SK-N-SH (cell line): ENCODE data around the gene RPS6KA5. TPM values are rescaled to one million over a fixed set of nuclear protein-coding genes. Genes with fewer than 3 reads are reported as not detected.

Source experiments
- CTCF ChIA-PET: fragments of 300-600, 350-600 bp; formaldehyde crosslinking; extraction: SDS; loops from one replicate; lab custom pipeline; 2021; lab: Yijun Ruan, JAX
- POLR2A ChIA-PET: fragments of 350-600 bp; sonication (Branson Sonifier 250); formaldehyde crosslinking; extraction: SDS; loops from one replicate; lab custom pipeline; 2020; ENCODE audit warnings: antibody characterized with exemption, inconsistent platforms; lab: Yijun Ruan, JAX
- DNase-seq: peaks from one replicate; pipeline ENCODE4 v3.0.0; 2012
- H2AFZ ChIP-seq: fragments of 200-600 bp; sonication (generic); 2 replicates; pipeline ENCODE4 v1.8.1; 2016; ENCODE audit warnings: antibody characterized with exemption, mild to moderate bottlenecking, low read depth
- H3F3A ChIP-seq: fragments of 200-600 bp; sonication (generic); replicated peaks from 2 replicates; pipeline ENCODE3; 2016; ENCODE audit warnings: antibody characterized with exemption, mild to moderate bottlenecking; ENCODE audit not compliant: insufficient read depth
- H3K27ac ChIP-seq, 2 experiments: fragments of 200-500 bp in 1 of 2; fragments of 200-600 bp in 1 of 2; sonication (Bioruptor generic) in 1 of 2; sonication (generic), shearing (Covaris generic) in 1 of 2; 2 replicates each; pipeline versions ENCODE4 v1.5.1 to v1.6.1; 2014 to 2016; ENCODE audit warnings: low read depth in 2 of 2, inconsistent platforms in 1 of 2, low read length in 1 of 2, mild to moderate bottlenecking in 1 of 2, mixed read lengths in 1 of 2
- H3K27me3 ChIP-seq: fragments of 200-600 bp; sonication (generic), shearing (Covaris generic); 2 replicates; pipeline ENCODE4 v1.6.1; 2016; ENCODE audit warnings: mixed run types; ENCODE audit not compliant: insufficient read depth
- H3K36me3 ChIP-seq, 2 experiments: fragments of 200-500 bp in 1 of 2; fragments of 200-600 bp in 1 of 2; sonication (Bioruptor generic) in 1 of 2; sonication (generic) in 1 of 2; replicated peaks in 1 of 2; 2 replicates each; pipeline versions ENCODE3 to v1.5.1; 2014 to 2016; ENCODE audit warnings: low read length in 1 of 2, mild to moderate bottlenecking in 1 of 2; ENCODE audit not compliant: insufficient read depth in 2 of 2, control insufficient read depth in 1 of 2
- H3K4me1 ChIP-seq, 2 experiments: fragments of 200-500 bp in 1 of 2; fragments of 200-600 bp in 1 of 2; sonication (Bioruptor generic) in 1 of 2; sonication (generic), shearing (Covaris generic) in 1 of 2; 2 replicates each; pipeline versions ENCODE4 v1.5.1 to v1.6.1; 2014 to 2016; ENCODE audit warnings: low read depth in 1 of 2, low read length in 1 of 2, mixed run types in 1 of 2; ENCODE audit not compliant: insufficient read depth in 2 of 2, control insufficient read depth in 1 of 2
- H3K4me2 ChIP-seq: fragments of 200-600 bp; sonication (generic), shearing (Covaris generic); 2 replicates; pipeline ENCODE4 v1.6.1; 2017; ENCODE audit warnings: mixed run types
- H3K4me3 ChIP-seq, 2 experiments: fragments of 200-500 bp in 1 of 2; fragments of 200-600 bp in 1 of 2; sonication (Bioruptor generic) in 1 of 2; sonication (generic), shearing (Covaris generic) in 1 of 2; 2 replicates each; pipeline versions ENCODE4 v1.5.1 to v1.8.1; 2014 to 2016; ENCODE audit warnings: low read depth in 2 of 2, inconsistent platforms in 1 of 2, low read length in 1 of 2, mild to moderate bottlenecking in 1 of 2, mixed read lengths in 1 of 2, moderate library complexity in 1 of 2
- H3K79me2 ChIP-seq: fragments of 200-600 bp; sonication (generic); 2 replicates; pipeline ENCODE4 v1.8.1; 2017; ENCODE audit warnings: mild to moderate bottlenecking; ENCODE audit not compliant: insufficient read depth
- H3K9ac ChIP-seq: fragments of 200-600 bp; sonication (generic); 2 replicates; pipeline ENCODE4 v1.6.1; 2017; ENCODE audit warnings: mixed run types
- H3K9me2 ChIP-seq: fragments of 200-600 bp; sonication (generic); 2 replicates; pipeline ENCODE4 v1.6.1; 2017; ENCODE audit warnings: mixed run types
- H3K9me3 ChIP-seq: fragments of 200-600 bp; sonication (generic); 2 replicates; pipeline ENCODE4 v1.6.1; 2017; ENCODE audit warnings: mixed run types, mild to moderate bottlenecking, moderate library complexity
- H4K20me1 ChIP-seq: fragments of 200-600 bp; sonication (generic); 2 replicates; pipeline ENCODE4 v1.6.1; 2017; ENCODE audit warnings: mild to moderate bottlenecking, mixed run types; ENCODE audit not compliant: insufficient read depth
- ELF1 ChIP-seq: IDR thresholded peaks from 2 replicates; pipeline ENCODE4 v1.4.0; 2012
- EZH2phosphoT487 ChIP-seq: fragments of 200-600 bp; sonication (generic); IDR thresholded peaks from 2 replicates; pipeline ENCODE4 v1.6.1; 2017; ENCODE audit warnings: low read depth, mixed run types, mild to moderate bottlenecking, antibody characterized with exemption, moderate library complexity, borderline replicate concordance
- FOSL2 ChIP-seq: IDR thresholded peaks from 2 replicates; pipeline ENCODE4 v1.4.0; 2012; ENCODE audit warnings: low read depth, mild to moderate bottlenecking, moderate library complexity, borderline replicate concordance
- FOXJ3 ChIP-seq: sonication (generic); formaldehyde crosslinking; IDR thresholded peaks from 2 replicates; pipeline ENCODE4 v1.5.1; 2020; ENCODE audit warnings: mild to moderate bottlenecking, missing genetic modification reagents
- FOXM1 ChIP-seq: IDR thresholded peaks from 2 replicates; pipeline ENCODE4 v1.4.0; 2012; ENCODE audit warnings: low read depth, mild to moderate bottlenecking
- GATA2 ChIP-seq: sonication (generic); formaldehyde crosslinking; IDR thresholded peaks from 2 replicates; pipeline ENCODE4 v1.5.0; 2020; ENCODE audit warnings: mild to moderate bottlenecking, missing genetic modification reagents
- JUND ChIP-seq: IDR thresholded peaks from 2 replicates; pipeline ENCODE4 v1.4.0; 2012
- MEF2A ChIP-seq: IDR thresholded peaks from 2 replicates; pipeline ENCODE4 v1.4.0; 2012; ENCODE audit warnings: low read depth, borderline replicate concordance
- MXI1 ChIP-seq: IDR thresholded peaks from 2 replicates; pipeline ENCODE4 v1.6.1; 2012; ENCODE audit warnings: mild to moderate bottlenecking, low read depth, low read length, improper control_type of control experiment
- NFIC ChIP-seq: IDR thresholded peaks from 2 replicates; pipeline ENCODE4 v1.4.0; 2012; ENCODE audit warnings: borderline replicate concordance
- RAD21 ChIP-seq: IDR thresholded peaks from 2 replicates; pipeline ENCODE4 v1.6.1; 2012; ENCODE audit warnings: mild to moderate bottlenecking, low read length
- RCOR1 ChIP-seq: fragments of 150-350 bp; IDR thresholded peaks from 2 replicates; pipeline ENCODE4 v1.6.1; 2017; ENCODE audit warnings: antibody characterized with exemption, low read length
- SIN3A ChIP-seq: IDR thresholded peaks from 2 replicates; pipeline ENCODE4 v1.6.1; 2012; ENCODE audit warnings: low read depth, mild to moderate bottlenecking, low read length, moderate library complexity, borderline replicate concordance
- SMC3 ChIP-seq: IDR thresholded peaks from 2 replicates; pipeline ENCODE4 v1.6.1; 2012; ENCODE audit warnings: low read depth, low read length, improper control_type of control experiment
- TAF1 ChIP-seq: IDR thresholded peaks from 2 replicates; pipeline ENCODE4 v1.6.1; 2012; ENCODE audit warnings: low read depth, mild to moderate bottlenecking, low read length, moderate library complexity, borderline replicate concordance
- TEAD4 ChIP-seq: IDR thresholded peaks from 2 replicates; pipeline ENCODE4 v1.4.0; 2012; ENCODE audit warnings: mild to moderate bottlenecking, borderline replicate concordance; ENCODE audit not compliant: insufficient read depth
- USF1 ChIP-seq: IDR thresholded peaks from 2 replicates; pipeline ENCODE4 v1.4.0; 2012; ENCODE audit warnings: low read depth, borderline replicate concordance
- WGBS: methylation state at CpG from one replicate; pipeline ENCODE4 v1.1.6; 2017; ENCODE audit warnings: low lambda C conversion rate; 5-methylcytosine and 5-hydroxymethylcytosine counted together
- polyA plus RNA-seq, 3 experiments: library from polyadenylated mRNA; depleted of rRNA; stranded (reverse); fragments of >200 nt; gene quantifications; 2 replicates each; pipeline ENCODE4 v1.2.3, GENCODE V29; 2012
- TF ChIP-seq, protein P1 (sequence below): IDR thresholded peaks from 2 replicates; pipeline ENCODE4 v1.4.0; 2012; ENCODE audit warnings: low read depth
- TF ChIP-seq, protein P2 (sequence below): IDR thresholded peaks from 2 replicates; pipeline ENCODE4 v1.6.1; 2012; ENCODE audit warnings: mild to moderate bottlenecking, low read depth, low read length, moderate library complexity
- TF ChIP-seq, protein P3 (sequence below): fragments of 150-350 bp; IDR thresholded peaks from 2 replicates; pipeline ENCODE4 v1.6.1; 2016; ENCODE audit warnings: mild to moderate bottlenecking, low read depth, low read length
- TF ChIP-seq, protein P4 (sequence below): IDR thresholded peaks from 2 replicates; pipeline ENCODE4; 2012

RPS6KA5 gene
- polyA plus RNA-seq, 1 of the 3 experiments (the other 2 are of a cell fraction): 0.67 TPM

DNA sequence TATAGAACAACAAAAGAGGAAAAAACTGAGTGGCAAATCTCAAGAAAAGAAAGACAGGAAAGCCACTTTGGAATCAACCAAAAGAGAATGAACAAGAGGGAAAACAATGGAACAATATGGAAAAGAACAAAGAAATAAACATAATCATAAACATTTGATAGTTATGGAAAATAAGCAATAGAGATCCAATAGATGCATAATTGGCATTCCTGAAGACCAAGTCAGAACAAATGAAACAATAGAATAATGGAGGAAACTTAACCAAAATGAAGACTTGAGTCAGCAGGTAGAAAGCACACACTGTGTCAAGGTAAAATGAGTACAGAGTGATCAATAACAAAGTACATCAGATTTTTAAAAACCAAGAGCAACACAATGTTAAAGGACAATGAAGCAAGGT, 10.1 kb upstream of the RPS6KA5 start:
- H3K36me3 ChIP-seq: no peaks in the 10 kb centered on the region
- H3K4me2 ChIP-seq: no peak overlapping the region
- no peak overlapping the region for H2AFZ ChIP-seq
- no peak overlapping the region for H3K27ac ChIP-seq
- no peak overlapping the region for H3K4me3 ChIP-seq
- H4K20me1 ChIP-seq: no peaks in the 10 kb centered on the region
- H3K9ac ChIP-seq: no peak overlapping the region
- POLR2A ChIA-PET: no interaction called here
- TF ChIP-seq EZH2phosphoT487 (no peak), NFIC (no peak), TEAD4 (no peak), RAD21 (no peak), FOXJ3 (CRISPR knock-in tag) (no peak), SIN3A (no peak)
- TF ChIP-seq, protein P1, sequence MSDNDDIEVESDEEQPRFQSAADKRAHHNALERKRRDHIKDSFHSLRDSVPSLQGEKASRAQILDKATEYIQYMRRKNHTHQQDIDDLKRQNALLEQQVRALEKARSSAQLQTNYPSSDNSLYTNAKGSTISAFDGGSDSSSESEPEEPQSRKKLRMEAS: no peak
- H3K79me2 ChIP-seq: no peaks in the 10 kb centered on the region
- no peaks in the 10 kb centered on the region for H3K4me1 ChIP-seq
- H3K27me3 ChIP-seq: no peaks in the 10 kb centered on the region
- no peak for DNase-seq
- H3F3A ChIP-seq: no peaks in the 10 kb centered on the region
- no peaks in the 10 kb centered on the region for H3K9me2 ChIP-seq
- CTCF ChIA-PET: no interaction called here
- no peaks in the 10 kb centered on the region for H3K9me3 ChIP-seq

DNA sequence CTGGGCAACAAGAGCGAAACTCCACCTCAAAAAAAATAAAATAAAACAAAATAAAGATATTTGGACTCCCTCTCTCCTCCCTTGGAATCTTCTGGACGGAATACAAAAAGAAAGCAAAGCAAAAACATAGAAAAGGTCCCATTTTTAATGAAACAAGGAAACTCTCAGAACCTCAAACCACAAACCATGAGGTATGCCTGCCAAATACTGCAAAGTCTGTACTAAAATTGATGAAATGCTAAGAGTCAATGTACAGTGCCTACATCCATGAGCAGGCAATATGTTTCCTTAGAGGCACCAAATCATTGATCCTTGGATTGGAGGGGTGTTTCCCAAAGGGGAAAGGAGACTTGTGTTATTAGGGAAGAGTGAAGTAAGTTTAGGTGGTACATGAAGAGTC, 8.2 kb upstream of the RPS6KA5 start:
- Histone ChIP-seq H3K9me3 (no peaks in the 10 kb centered on the region), H3K9ac (no peak overlapping the region), H3K4me3 (no peak overlapping the region), H3K4me1 (no peaks in the 10 kb centered on the region), H2AFZ (no peak overlapping the region), H3K36me3 (no peaks in the 10 kb centered on the region), H3K27me3 (no peaks in the 10 kb centered on the region), H3K79me2 (no peaks in the 10 kb centered on the region), H3K9me2 (no peaks in the 10 kb centered on the region), H4K20me1 (no peaks in the 10 kb centered on the region), H3K4me2 (no peak overlapping the region), H3K27ac (no peak overlapping the region), H3F3A (no peaks in the 10 kb centered on the region)
- no peak for DNase-seq
- TF ChIP-seq RAD21 (no peak), SMC3 (no peak), FOXJ3 (CRISPR knock-in tag) (no peak), MEF2A (no peak), ELF1 (no peak), JUND (no peak), FOXM1 (no peak), NFIC (no peak), TAF1 (no peak), GATA2 (CRISPR knock-in tag) (no peak), RCOR1 (no peak), TEAD4 (no peak), USF1 (no peak), FOSL2 (no peak), SIN3A (no peak), MXI1 (no peak)
- TF ChIP-seq, protein P2, sequence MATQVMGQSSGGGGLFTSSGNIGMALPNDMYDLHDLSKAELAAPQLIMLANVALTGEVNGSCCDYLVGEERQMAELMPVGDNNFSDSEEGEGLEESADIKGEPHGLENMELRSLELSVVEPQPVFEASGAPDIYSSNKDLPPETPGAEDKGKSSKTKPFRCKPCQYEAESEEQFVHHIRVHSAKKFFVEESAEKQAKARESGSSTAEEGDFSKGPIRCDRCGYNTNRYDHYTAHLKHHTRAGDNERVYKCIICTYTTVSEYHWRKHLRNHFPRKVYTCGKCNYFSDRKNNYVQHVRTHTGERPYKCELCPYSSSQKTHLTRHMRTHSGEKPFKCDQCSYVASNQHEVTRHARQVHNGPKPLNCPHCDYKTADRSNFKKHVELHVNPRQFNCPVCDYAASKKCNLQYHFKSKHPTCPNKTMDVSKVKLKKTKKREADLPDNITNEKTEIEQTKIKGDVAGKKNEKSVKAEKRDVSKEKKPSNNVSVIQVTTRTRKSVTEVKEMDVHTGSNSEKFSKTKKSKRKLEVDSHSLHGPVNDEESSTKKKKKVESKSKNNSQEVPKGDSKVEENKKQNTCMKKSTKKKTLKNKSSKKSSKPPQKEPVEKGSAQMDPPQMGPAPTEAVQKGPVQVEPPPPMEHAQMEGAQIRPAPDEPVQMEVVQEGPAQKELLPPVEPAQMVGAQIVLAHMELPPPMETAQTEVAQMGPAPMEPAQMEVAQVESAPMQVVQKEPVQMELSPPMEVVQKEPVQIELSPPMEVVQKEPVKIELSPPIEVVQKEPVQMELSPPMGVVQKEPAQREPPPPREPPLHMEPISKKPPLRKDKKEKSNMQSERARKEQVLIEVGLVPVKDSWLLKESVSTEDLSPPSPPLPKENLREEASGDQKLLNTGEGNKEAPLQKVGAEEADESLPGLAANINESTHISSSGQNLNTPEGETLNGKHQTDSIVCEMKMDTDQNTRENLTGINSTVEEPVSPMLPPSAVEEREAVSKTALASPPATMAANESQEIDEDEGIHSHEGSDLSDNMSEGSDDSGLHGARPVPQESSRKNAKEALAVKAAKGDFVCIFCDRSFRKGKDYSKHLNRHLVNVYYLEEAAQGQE: no peak
- TF ChIP-seq, protein P1: no peak
- TF ChIP-seq, protein P3, sequence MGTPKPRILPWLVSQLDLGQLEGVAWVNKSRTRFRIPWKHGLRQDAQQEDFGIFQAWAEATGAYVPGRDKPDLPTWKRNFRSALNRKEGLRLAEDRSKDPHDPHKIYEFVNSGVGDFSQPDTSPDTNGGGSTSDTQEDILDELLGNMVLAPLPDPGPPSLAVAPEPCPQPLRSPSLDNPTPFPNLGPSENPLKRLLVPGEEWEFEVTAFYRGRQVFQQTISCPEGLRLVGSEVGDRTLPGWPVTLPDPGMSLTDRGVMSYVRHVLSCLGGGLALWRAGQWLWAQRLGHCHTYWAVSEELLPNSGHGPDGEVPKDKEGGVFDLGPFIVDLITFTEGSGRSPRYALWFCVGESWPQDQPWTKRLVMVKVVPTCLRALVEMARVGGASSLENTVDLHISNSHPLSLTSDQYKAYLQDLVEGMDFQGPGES: no peak
- TF ChIP-seq, protein P4, sequence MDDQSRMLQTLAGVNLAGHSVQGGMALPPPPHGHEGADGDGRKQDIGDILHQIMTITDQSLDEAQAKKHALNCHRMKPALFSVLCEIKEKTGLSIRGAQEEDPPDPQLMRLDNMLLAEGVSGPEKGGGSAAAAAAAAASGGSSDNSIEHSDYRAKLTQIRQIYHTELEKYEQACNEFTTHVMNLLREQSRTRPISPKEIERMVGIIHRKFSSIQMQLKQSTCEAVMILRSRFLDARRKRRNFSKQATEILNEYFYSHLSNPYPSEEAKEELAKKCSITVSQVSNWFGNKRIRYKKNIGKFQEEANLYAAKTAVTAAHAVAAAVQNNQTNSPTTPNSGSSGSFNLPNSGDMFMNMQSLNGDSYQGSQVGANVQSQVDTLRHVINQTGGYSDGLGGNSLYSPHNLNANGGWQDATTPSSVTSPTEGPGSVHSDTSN: no peak
- ChIA-PET CTCF (no interaction called here), POLR2A (interaction anchor here (0.6 kb wide), 1 partner anchor 65 kb away, joined by 3 read pairs; no protein-coding TSS in a partner anchor)
- 54% methylated on average over 2 of the region's 2 CpGs for WGBS
